H1 (cell line): Measurements from ENCODE around the gene SRCIN1. TPM values are rescaled to one million over a fixed set of nuclear protein-coding genes. Genes with fewer than 3 reads are reported as not detected.

Experiments used
- CTCF ChIA-PET: fragments of 300-600 bp; sonication (Branson Sonifier 250); formaldehyde crosslinking; loops from one replicate; lab custom pipeline; 2021; ENCODE audit not compliant: partially characterized antibody; lab: Charles Lee
- POLR2A ChIA-PET: fragments of 300-600 bp; sonication (Branson Sonifier 250); formaldehyde crosslinking; loops from one replicate; lab custom pipeline; 2021; ENCODE audit warnings: inconsistent platforms; ENCODE audit not compliant: partially characterized antibody; lab: Charles Lee
- DNase-seq, 2 experiments: peaks; one replicate each; pipeline versions ENCODE4 v3.0.0 to v3.0.0-alpha.2; 2010 to 2022; ENCODE audit warnings: low spot score in 2 of 2, low read depth in 1 of 2, mixed read lengths in 1 of 2
- FAIRE-seq: peaks from 2 replicates; lab custom pipeline; 2011; peaks lifted over from hg19 to GRCh38; lab: Jason Lieb, UNC
- H2AFZ ChIP-seq: 2 replicates; pipeline ENCODE4 v1.8.1; 2012; ENCODE audit warnings: low read length, inconsistent platforms
- H2AK5ac ChIP-seq: 2 replicates; pipeline ENCODE4 v1.6.1; 2013; ENCODE audit warnings: low read depth, low read length
- H2BK120ac ChIP-seq: replicated peaks from 2 replicates; pipeline ENCODE3; 2013; ENCODE audit warnings: low read depth, low read length, inconsistent platforms
- H2BK12ac ChIP-seq: 2 replicates; pipeline ENCODE4 v1.6.1; 2013; ENCODE audit warnings: low read depth, low read length
- H2BK15ac ChIP-seq: 2 replicates; pipeline ENCODE4 v1.6.1; 2013; ENCODE audit warnings: low read length
- H2BK20ac ChIP-seq: 2 replicates; pipeline ENCODE4 v1.6.1; 2013; ENCODE audit warnings: low read length
- H2BK5ac ChIP-seq: 2 replicates; pipeline ENCODE4 v1.6.1; 2013; ENCODE audit warnings: low read depth, low read length
- H3K14ac ChIP-seq: 2 replicates; pipeline ENCODE4 v1.6.1; 2013; ENCODE audit warnings: inconsistent platforms; ENCODE audit not compliant: insufficient read length
- H3K18ac ChIP-seq: 2 replicates; pipeline ENCODE4 v1.6.1; 2013; ENCODE audit warnings: low read length; ENCODE audit errors: extremely low read depth
- H3K23ac ChIP-seq: 2 replicates; pipeline ENCODE4 v1.6.1; 2013; ENCODE audit warnings: inconsistent platforms; ENCODE audit not compliant: insufficient read length
- H3K23me2 ChIP-seq: 2 replicates; pipeline ENCODE4 v1.6.1; 2013; ENCODE audit warnings: low read depth, low read length
- H3K27ac ChIP-seq: 2 replicates; pipeline ENCODE4 v1.6.1; 2011; ENCODE audit warnings: low read depth, low read length, inconsistent platforms
- H3K27me3 ChIP-seq, 4 experiments: replicated peaks in 1 of 4; 1 replicate in 1 of 4; 2 replicates in 3 of 4; pipeline versions ENCODE4 v1.6.1 to v1.8.1; 2011 to 2013; ENCODE audit warnings: low read length in 3 of 4, mild to moderate bottlenecking in 3 of 4, inconsistent platforms in 2 of 4, mixed read lengths in 2 of 4, moderate library complexity in 1 of 4; ENCODE audit not compliant: control insufficient read depth in 3 of 4, insufficient read depth in 3 of 4; ENCODE audit errors: extremely low read depth in 1 of 4
- H3K36me3 ChIP-seq, 4 experiments: 2 replicates each; pipeline versions ENCODE4 v1.6.1 to v1.8.1; 2011 to 2013; ENCODE audit warnings: mild to moderate bottlenecking in 4 of 4, low read length in 3 of 4, moderate library complexity in 2 of 4, control low read depth in 1 of 4, inconsistent platforms in 1 of 4; ENCODE audit not compliant: insufficient read depth in 4 of 4, control insufficient read depth in 2 of 4
- H3K4ac ChIP-seq: replicated peaks from 2 replicates; pipeline ENCODE3; 2013; ENCODE audit warnings: low read length, low read depth, mixed read lengths, inconsistent platforms; ENCODE audit not compliant: insufficient read length
- H3K4me1 ChIP-seq, 4 experiments: replicated peaks in 1 of 4; 1 replicate in 1 of 4; 2 replicates in 3 of 4; pipeline versions ENCODE4 v1.6.1 to v1.8.1; 2011 to 2013; ENCODE audit warnings: low read length in 3 of 4, inconsistent platforms in 2 of 4, mixed read lengths in 1 of 4; ENCODE audit not compliant: insufficient read depth in 4 of 4, control insufficient read depth in 3 of 4
- H3K4me2 ChIP-seq, 2 experiments: 2 replicates each; pipeline versions ENCODE4 v1.6.1 to v1.8.1; 2011 to 2013; ENCODE audit warnings: low read depth in 2 of 2, low read length in 2 of 2, control low read depth in 1 of 2, inconsistent platforms in 1 of 2, mild to moderate bottlenecking in 1 of 2; ENCODE audit not compliant: insufficient read depth in 1 of 2
- H3K4me3 ChIP-seq, 4 experiments: fragments of 200-600, 300-600 bp in 1 of 4; sonication (generic), shearing (Covaris generic), sonication (Bioruptor Twin) in 1 of 4; 2 replicates each; pipeline versions ENCODE4 v1.5.1 to v1.8.1; 2011 to 2016; ENCODE audit warnings: low read length in 4 of 4, low read depth in 3 of 4, control low read depth in 2 of 4, inconsistent platforms in 2 of 4, mild to moderate bottlenecking in 2 of 4, mixed read lengths in 1 of 4, moderate library complexity in 1 of 4; ENCODE audit not compliant: insufficient read depth in 2 of 4; ENCODE audit errors: extremely low read depth in 1 of 4
- H3K56ac ChIP-seq: replicated peaks from 2 replicates; pipeline ENCODE3; 2013; ENCODE audit warnings: low read depth, mild to moderate bottlenecking, mixed read lengths, low read length, inconsistent platforms; ENCODE audit not compliant: insufficient read length
- H3K79me1 ChIP-seq: 2 replicates; pipeline ENCODE4 v1.6.1; 2013; ENCODE audit warnings: low read depth, low read length, control low read depth
- H3K79me2 ChIP-seq, 2 experiments: 2 replicates each; pipeline versions ENCODE4 v1.6.1 to v1.8.1; 2012 to 2013; ENCODE audit warnings: low read length in 2 of 2, mild to moderate bottlenecking in 2 of 2, inconsistent platforms in 1 of 2; ENCODE audit not compliant: insufficient read depth in 2 of 2, control insufficient read depth in 1 of 2
- H3K9ac ChIP-seq, 4 experiments: replicated peaks in 1 of 4; 1 replicate in 1 of 4; 2 replicates in 3 of 4; pipeline versions ENCODE4 v1.6.1 to v1.8.1; 2011 to 2013; ENCODE audit warnings: low read depth in 3 of 4, low read length in 3 of 4, control low read depth in 2 of 4, mild to moderate bottlenecking in 2 of 4, moderate library complexity in 2 of 4, inconsistent platforms in 1 of 4; ENCODE audit errors: extremely low read depth in 1 of 4
- H3K9me3 ChIP-seq, 2 experiments: 2 replicates each; pipeline versions ENCODE4 v1.6.1 to v1.8.1; 2012 to 2013; ENCODE audit warnings: mild to moderate bottlenecking in 2 of 2, moderate library complexity in 2 of 2, control low read depth in 1 of 2, inconsistent platforms in 1 of 2, low read depth in 1 of 2, low read length in 1 of 2, mixed read lengths in 1 of 2; ENCODE audit not compliant: insufficient read depth in 2 of 2
- H4K20me1 ChIP-seq, 2 experiments: replicated peaks in 1 of 2; 2 replicates each; pipeline versions ENCODE3 to v1.8.1; 2011 to 2013; ENCODE audit warnings: inconsistent platforms in 2 of 2, low read length in 2 of 2, mild to moderate bottlenecking in 1 of 2; ENCODE audit not compliant: insufficient read depth in 2 of 2, control insufficient read depth in 1 of 2
- H4K5ac ChIP-seq: 2 replicates; pipeline ENCODE4 v1.6.1; 2013; ENCODE audit warnings: low read length, low read depth, mixed read lengths, inconsistent platforms; ENCODE audit not compliant: insufficient read length
- H4K8ac ChIP-seq: 2 replicates; pipeline ENCODE4 v1.8.0; 2013; ENCODE audit warnings: mild to moderate bottlenecking, moderate library complexity, low read length, inconsistent platforms; ENCODE audit not compliant: insufficient read depth; ENCODE audit errors: extremely low read depth
- H4K91ac ChIP-seq: replicated peaks from 2 replicates; pipeline ENCODE3; 2013; ENCODE audit warnings: low read length, mixed read lengths, inconsistent platforms; ENCODE audit not compliant: insufficient read length
- ASH2L ChIP-seq: fragments of 200-600, 300-600 bp; sonication (generic); IDR thresholded peaks from one replicate; pipeline ENCODE4 v1.7.1; 2017; ENCODE audit warnings: low read length
- BRCA1 ChIP-seq: IDR thresholded peaks from 2 replicates; pipeline ENCODE4 v1.6.1; 2012; ENCODE audit warnings: low read depth, low read length, improper control_type of control experiment
- POU5F1 ChIP-seq: IDR thresholded peaks from 2 replicates; pipeline ENCODE4 v1.6.1; 2011; ENCODE audit warnings: low read depth, mild to moderate bottlenecking, low read length, moderate library complexity
- SIN3A ChIP-seq, 2 experiments: IDR thresholded peaks in 1 of 2; conservative IDR thresholded peaks in 1 of 2; 2 replicates each; pipeline ENCODE4 v1.6.1; 2011 to 2012; ENCODE audit warnings: low read length in 2 of 2, improper control_type of control experiment in 1 of 2, low read depth in 1 of 2, mild to moderate bottlenecking in 1 of 2
- TBP ChIP-seq: IDR thresholded peaks from 2 replicates; pipeline ENCODE4 v1.6.1; 2011; ENCODE audit warnings: low read depth, low read length, improper control_type of control experiment
- WGBS, 2 experiments: shearing (Covaris generic) in 1 of 2; methylation state at CpG; one replicate each; pipeline versions ENCODE4 v1.1.6 to v1.1.7; 2013 to 2015; ENCODE audit warnings: low lambda C conversion rate in 2 of 2, mixed read lengths in 2 of 2, inconsistent platforms in 1 of 2, low coverage in 1 of 2, missing lambda C conversion rate in 1 of 2; ENCODE audit not compliant: insufficient replicate concordance in 2 of 2, insufficient coverage in 1 of 2, insufficient read length in 1 of 2; ENCODE audit errors: extremely low coverage in 1 of 2, missing lambda C conversion rate in 1 of 2; 5-methylcytosine and 5-hydroxymethylcytosine counted together
- polyA plus RNA-seq, 7 experiments: library from polyadenylated mRNA; depleted of rRNA in 3 of 7; stranded (reverse) in 5 of 7; unstranded in 2 of 7; fragments of >200 nt in 5 of 7; fragments of 200-250 nt in 2 of 7; gene quantifications; 1 replicate in 5 of 7; 2 replicates in 1 of 7; 4 replicates in 1 of 7; pipeline versions ENCODE4 v1.2.1 to v1.2.3, GENCODE V29; 2011 to 2013; ENCODE audit warnings: missing spikeins in 2 of 7, mixed read lengths in 2 of 7
- total RNA-seq: library from RNA; stranded (reverse); fragmentation: NEBNext Ultra II Directional; extraction: Animal tissue kit (Norgen Biotek cat#: 25700); gene quantifications from 2 replicates; pipeline ENCODE4 v1.2.1, GENCODE V29; 2021

The SRCIN1 gene
- total and polyA plus RNA-seq, 2 of the 8 experiments (the other 6 are each of a cell fraction or from before 2014, with no cell fraction given), result 2.8 to 3.8 TPM

- H3K36me3 ChIP-seq, result peaks cover 0 to 11% (median 4%) of the 10 kb centered on the region in 4 experiments; a peak in 3 of 8 replicates
- CTCF ChIA-PET, result interaction anchor here (1.1 to 14.4 kb wide), 10 partner anchors 9 to 164 kb away, joined by 3 to 190 read pairs (median 6); no protein-coding TSS in a partner anchor
- no peak for FAIRE-seq
- no peak for TF ChIP-seq SIN3A (conservative IDR thresholded peaks at IDR 0.05 in 1 of 2, IDR thresholded peaks at IDR 0.05 in 1 of 2; ENCODE audit: low read depth in 1 of 2, low read length in 2 of 2)
- TF ChIP-seq ASH2L, result no peak
- no peak for TF ChIP-seq POU5F1
- no peak for TF ChIP-seq BRCA1
- TF ChIP-seq TBP, result no peak
These were observed 101.5 kb downstream of the SRCIN1 start for GRCh38 chr17:38504216-38504615.

More at GRCh38 chr17:38504216-38504615, 101.5 kb downstream of the SRCIN1 start:
- DNase-seq, result no peak
- Histone ChIP-seq H4K20me1 (no peaks in the 10 kb centered on the region), H2BK15ac (no peak overlapping the region), H2AFZ (no peak overlapping the region), H3K79me2 (no peaks in the 10 kb centered on the region), H2BK20ac (no peak overlapping the region), H4K5ac (no peak overlapping the region), H3K4me1 (peaks cover 0 to 13% (median 6%) of the 10 kb centered on the region in 4 experiments; a peak in 5 of 7 replicates), H3K4me2 (no peak overlapping the region), H3K56ac (no peak overlapping the region), H3K23me2 (no peaks in the 10 kb centered on the region), H3K4ac (no peak overlapping the region), H3K9me3 (no peaks in the 10 kb centered on the region), H3K27me3 (no peaks in the 10 kb centered on the region), H3K79me1 (no peaks in the 10 kb centered on the region), H3K27ac (no peak overlapping the region), H2BK12ac (no peak overlapping the region), H3K14ac (no peak overlapping the region), H3K4me3 (no peak overlapping the region), H3K18ac (no peak overlapping the region), H4K91ac (no peak overlapping the region), H3K23ac (no peak overlapping the region), H3K9ac (no peak overlapping the region), H2BK5ac (no peak overlapping the region), H4K8ac (no peak overlapping the region), H2AK5ac (no peak overlapping the region), H2BK120ac (no peak overlapping the region)
- whole genome bisulfite sequencing, 2 experiments, result 92% methylated on average over 14 of the region's 14 CpGs; no CpG with 5 or more reads in 1 of the 2 experiments
- POLR2A ChIA-PET, result no interaction called here
